ENCODE results near the gene FBXW2. TPM values are rescaled to one million over a fixed set of nuclear protein-coding genes. Genes with fewer than 3 reads are reported as not detected.

Gene FBXW2
- polyA plus RNA-seq, 1 experiment: 69.0 TPM

GRCh38 chr9:120736881-120737280 is 56.3 kb downstream of the FBXW2 start:
- TF ChIP-seq CTCF (IDR thresholded peaks at IDR 0.05; ENCODE audit: low read depth, low read length): no peak
- CTCF ChIA-PET: interaction anchor here (2.1 to 3.9 kb wide), 2 partner anchors 19 to 117 kb away, joined by 13 to 14 read pairs; no protein-coding TSS in a partner anchor
- H3K27ac ChIP-seq (ENCODE audit: low read depth, low read length): no peak overlapping the region
- H3K27me3 ChIP-seq (ENCODE audit: control insufficient read depth, insufficient read depth, low read length): no peaks in the 10 kb centered on the region
- DNase-seq (ENCODE audit: low read depth, low spot score): no peak
- H3K4me3 ChIP-seq (ENCODE audit: low read depth, low read length): no peak overlapping the region
- POLR2A ChIA-PET: interaction anchor here (0.7 kb wide), 2 partner anchors 76 to 168 kb away, joined by 3 read pairs; no protein-coding TSS in a partner anchor
- no peaks in the 10 kb centered on the region for H3K9me3 ChIP-seq (ENCODE audit: control insufficient read depth, insufficient read depth, low read length)

- Histone ChIP-seq H3K27me3 (ENCODE audit: control insufficient read depth, insufficient read depth, low read length) (no peaks in the 10 kb centered on the region), H3K9me3 (ENCODE audit: control insufficient read depth, insufficient read depth, low read length) (no peaks in the 10 kb centered on the region), H3K27ac (ENCODE audit: low read depth, low read length) (peak overlapping the region; percentile 88), H3K4me3 (ENCODE audit: low read depth, low read length) (no peak overlapping the region)
- CTCF ChIA-PET: interaction anchor here (0.8 to 3.9 kb wide), 4 partner anchors 20 to 201 kb away, joined by 3 to 14 read pairs (median 10); no protein-coding TSS in a partner anchor
- peak; percentile 41 for DNase-seq (ENCODE audit: low read depth, low spot score)
- TF ChIP-seq CTCF (IDR thresholded peaks at IDR 0.05; ENCODE audit: low read depth, low read length): no peak
- POLR2A ChIA-PET: no interaction called here
These were observed 57.6 kb downstream of the FBXW2 start for GRCh38 chr9:120735415-120736126.

- CTCF ChIA-PET: interaction anchor here (0.8 to 3.9 kb wide), 3 partner anchors 21 to 202 kb away, joined by 3 to 14 read pairs (median 13); no protein-coding TSS in a partner anchor
- Histone ChIP-seq H3K27ac (ENCODE audit: low read depth, low read length) (peak overlapping the region; percentile 88), H3K9me3 (ENCODE audit: control insufficient read depth, insufficient read depth, low read length) (no peaks in the 10 kb centered on the region), H3K27me3 (ENCODE audit: control insufficient read depth, insufficient read depth, low read length) (no peaks in the 10 kb centered on the region), H3K4me3 (ENCODE audit: low read depth, low read length) (no peak overlapping the region)
- POLR2A ChIA-PET: interaction anchor here (0.8 kb wide), 1 partner anchor 19 kb away, joined by 3 read pairs; no protein-coding TSS in a partner anchor
- no peak for TF ChIP-seq CTCF (IDR thresholded peaks at IDR 0.05; ENCODE audit: low read depth, low read length)
- no peak for DNase-seq (ENCODE audit: low read depth, low spot score)
These were observed 58.4 kb downstream of the FBXW2 start for GRCh38 chr9:120734607-120735410.

- peak; percentile 39 for DNase-seq (ENCODE audit: low read depth, low spot score)
- Histone ChIP-seq H3K27ac (ENCODE audit: low read depth, low read length) (no peak overlapping the region), H3K27me3 (ENCODE audit: control insufficient read depth, insufficient read depth, low read length) (no peaks in the 10 kb centered on the region), H3K4me3 (ENCODE audit: low read depth, low read length) (no peak overlapping the region), H3K9me3 (ENCODE audit: control insufficient read depth, insufficient read depth, low read length) (no peaks in the 10 kb centered on the region)
- ChIA-PET CTCF (interaction anchor here (3.9 kb wide), 1 partner anchor 113 kb away, joined by 13 read pairs; no protein-coding TSS in a partner anchor), POLR2A (no interaction called here)
- no peak for TF ChIP-seq CTCF (IDR thresholded peaks at IDR 0.05; ENCODE audit: low read depth, low read length)
These were observed 60.0 kb downstream of the FBXW2 start for GRCh38 chr9:120733190-120733589.

All from AG04450 (cell line).